NCI-H2029 (cell line): Measurements from ENCODE around the gene SPACA7.

Source experiments
- DNase-seq: peaks from one replicate; lab custom pipeline; 2025; lab: John Stamatoyannopoulos, UW

The SPACA7 gene

GRCh38 chr13:112376050-112376681, at the start of gene SPACA7:
SPACA7 (plus strand) TSS chr13:112376355; CDS start chr13:112376386, 31 bp downstream.
- no peak for DNase-seq

- DNase-seq = no peak
Observed at GRCh38 chr13:112326821-112327370, 49.3 kb upstream of the SPACA7 start.

GRCh38 chr13:112328936-112329335, 47.2 kb upstream of the SPACA7 start:
- DNase-seq = no peak

GRCh38 chr13:112329376-112329775, 46.8 kb upstream of the SPACA7 start:
- DNase-seq = no peak

- no peak for DNase-seq
Observed at GRCh38 chr13:112330066-112330465, 46.1 kb upstream of the SPACA7 start.

GRCh38 chr13:112330479-112331381, 45.4 kb upstream of the SPACA7 start:
- no peak for DNase-seq

- no peak for DNase-seq
Observed at GRCh38 chr13:112331675-112332074, 44.5 kb upstream of the SPACA7 start.

- no peak for DNase-seq
Observed at GRCh38 chr13:112332727-112333126, 43.4 kb upstream of the SPACA7 start.

GRCh38 chr13:112333756-112334543, 42.2 kb upstream of the SPACA7 start:
- DNase-seq = no peak

GRCh38 chr13:112335135-112335534, 41.0 kb upstream of the SPACA7 start:
- no peak for DNase-seq

- no peak for DNase-seq
Observed at GRCh38 chr13:112341446-112341845, 34.7 kb upstream of the SPACA7 start.

GRCh38 chr13:112341976-112342735, 34.0 kb upstream of the SPACA7 start:
- DNase-seq = no peak

GRCh38 chr13:112342841-112343361, 33.3 kb upstream of the SPACA7 start:
- DNase-seq = no peak

GRCh38 chr13:112343591-112343990, 32.6 kb upstream of the SPACA7 start:
- no peak for DNase-seq

- DNase-seq = no peak
Observed at GRCh38 chr13:112345826-112346172, 30.4 kb upstream of the SPACA7 start.

- no peak for DNase-seq
Observed at GRCh38 chr13:112346173-112346898, 29.8 kb upstream of the SPACA7 start.

GRCh38 chr13:112346899-112347229, 29.3 kb upstream of the SPACA7 start:
- no peak for DNase-seq

- no peak for DNase-seq
Observed at GRCh38 chr13:112347986-112348385, 28.2 kb upstream of the SPACA7 start.

GRCh38 chr13:112348642-112349345, 27.4 kb upstream of the SPACA7 start:
- no peak for DNase-seq

- DNase-seq = no peak
Observed at GRCh38 chr13:112349681-112350080, 26.5 kb upstream of the SPACA7 start.
